ENCODE results near the gene PAX3. TPM values are rescaled to one million over a fixed set of nuclear protein-coding genes. Genes with fewer than 3 reads are reported as not detected.

The PAX3 gene
- total RNA-seq, 1 donor from 2014 or later, result 66.7 TPM

DNA sequence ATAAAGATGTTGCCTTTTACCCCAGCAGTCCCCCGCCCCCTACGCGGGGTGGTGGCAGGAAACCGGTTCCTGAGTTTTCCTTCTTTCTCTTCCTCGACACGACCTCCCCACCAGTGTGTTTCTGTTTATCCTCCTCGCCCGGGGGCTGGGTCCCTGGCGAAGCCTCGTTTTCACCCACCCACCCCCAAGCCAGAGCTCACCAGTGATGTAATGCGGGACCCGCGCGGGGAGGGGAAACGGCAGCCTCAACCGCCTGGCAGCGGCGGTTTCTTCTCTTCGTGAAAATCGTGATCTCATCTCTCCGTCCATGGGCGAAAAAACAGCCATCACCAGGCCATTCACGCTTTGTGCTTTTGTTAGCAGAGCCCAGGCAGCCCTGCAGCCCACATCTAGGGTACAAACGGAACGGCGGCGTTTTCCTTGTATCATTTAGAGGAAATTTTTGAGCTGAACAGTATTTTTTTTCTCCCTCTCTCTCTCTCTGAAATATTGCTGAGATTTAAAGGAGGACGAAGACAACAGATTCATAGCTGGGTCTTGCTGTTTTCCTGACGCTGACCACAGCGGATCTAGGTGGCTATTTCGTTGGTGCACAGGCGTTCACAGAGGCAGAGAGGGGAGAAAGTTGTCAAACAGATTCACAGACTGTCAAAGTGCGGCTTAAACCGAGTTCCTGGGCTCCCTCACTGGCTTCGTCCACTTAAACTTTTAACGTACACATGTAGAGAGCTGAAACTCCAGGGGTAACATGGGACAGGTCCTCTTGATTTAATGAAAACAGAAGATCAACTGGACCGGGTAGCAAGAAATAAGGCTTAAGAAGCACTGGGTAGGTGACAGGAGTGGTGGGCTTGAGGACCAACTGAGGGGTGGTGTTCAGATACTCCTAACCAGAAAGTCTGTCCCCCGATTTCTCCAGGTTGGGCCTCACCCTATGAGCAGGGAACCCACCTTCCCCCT lies 21.9 kb upstream of the PAX3 start:
- DNase-seq (ENCODE audit: extremely low spot score, unreplicated experiment), result no peak
- peak overlapping the region; percentile 91 for H3K4me3 Mint-ChIP-seq
- peak overlapping the region; percentile 83 for H3K27ac Mint-ChIP-seq

DNA sequence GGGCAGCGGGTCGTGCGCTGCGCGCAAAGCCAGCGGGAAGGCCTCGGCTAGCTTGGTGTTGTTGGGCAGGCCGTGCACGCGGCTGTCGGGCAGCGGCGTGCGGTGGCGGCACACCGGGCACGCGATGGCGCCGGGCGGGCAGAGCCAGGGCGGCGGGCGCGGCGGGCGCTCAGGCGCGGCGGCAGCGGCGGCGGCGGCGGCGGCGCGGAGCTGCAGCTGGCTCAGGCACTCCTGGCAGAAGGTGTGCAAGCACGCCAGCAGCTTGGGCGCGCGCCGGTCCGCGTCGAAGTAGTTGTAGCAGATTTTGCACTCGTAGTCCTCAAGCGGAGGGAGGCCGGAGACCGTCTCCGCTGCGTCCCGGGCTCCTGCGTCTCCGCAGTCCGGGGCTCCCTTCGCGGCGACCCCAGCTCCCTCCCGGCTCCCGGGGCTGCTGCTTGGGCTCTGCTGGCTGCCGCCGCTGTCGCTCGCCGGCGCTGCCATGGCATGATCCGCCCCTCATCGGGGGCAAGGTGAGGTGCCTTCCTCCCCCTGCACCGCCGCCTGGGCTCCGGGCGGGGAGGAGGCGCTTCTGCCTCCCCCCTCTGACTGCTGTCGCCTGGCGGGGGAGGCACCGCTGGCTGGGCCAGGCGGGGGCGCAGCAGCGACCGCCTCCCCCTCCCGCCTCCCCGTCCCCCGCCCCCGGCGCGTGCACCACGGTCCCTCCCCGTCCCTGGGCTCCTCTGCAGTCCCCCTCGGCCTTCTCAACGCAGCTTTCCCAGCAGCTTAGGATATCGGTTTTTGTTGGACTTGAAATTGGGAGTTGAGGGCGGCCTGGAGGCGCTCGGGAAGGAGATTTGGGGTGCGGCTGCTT lies 21.0 kb upstream of the PAX3 start:
- peak overlapping the region; percentile 91 for H3K4me3 Mint-ChIP-seq
- H3K27ac Mint-ChIP-seq, result peak overlapping the region; percentile 83
- no peak for DNase-seq (ENCODE audit: extremely low spot score, unreplicated experiment)
- H3K4me1 Mint-ChIP-seq (ENCODE audit: unreplicated experiment), result peaks cover 6% of the 10 kb centered on the region
- H3K27me3 Mint-ChIP-seq, result peaks cover 77% of the 10 kb centered on the region
- H3K9me3 Mint-ChIP-seq, result no peaks in the 10 kb centered on the region
- H3K36me3 Mint-ChIP-seq, result no peaks in the 10 kb centered on the region
- TF ChIP-seq, protein P1, sequence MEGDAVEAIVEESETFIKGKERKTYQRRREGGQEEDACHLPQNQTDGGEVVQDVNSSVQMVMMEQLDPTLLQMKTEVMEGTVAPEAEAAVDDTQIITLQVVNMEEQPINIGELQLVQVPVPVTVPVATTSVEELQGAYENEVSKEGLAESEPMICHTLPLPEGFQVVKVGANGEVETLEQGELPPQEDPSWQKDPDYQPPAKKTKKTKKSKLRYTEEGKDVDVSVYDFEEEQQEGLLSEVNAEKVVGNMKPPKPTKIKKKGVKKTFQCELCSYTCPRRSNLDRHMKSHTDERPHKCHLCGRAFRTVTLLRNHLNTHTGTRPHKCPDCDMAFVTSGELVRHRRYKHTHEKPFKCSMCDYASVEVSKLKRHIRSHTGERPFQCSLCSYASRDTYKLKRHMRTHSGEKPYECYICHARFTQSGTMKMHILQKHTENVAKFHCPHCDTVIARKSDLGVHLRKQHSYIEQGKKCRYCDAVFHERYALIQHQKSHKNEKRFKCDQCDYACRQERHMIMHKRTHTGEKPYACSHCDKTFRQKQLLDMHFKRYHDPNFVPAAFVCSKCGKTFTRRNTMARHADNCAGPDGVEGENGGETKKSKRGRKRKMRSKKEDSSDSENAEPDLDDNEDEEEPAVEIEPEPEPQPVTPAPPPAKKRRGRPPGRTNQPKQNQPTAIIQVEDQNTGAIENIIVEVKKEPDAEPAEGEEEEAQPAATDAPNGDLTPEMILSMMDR (conservative IDR thresholded peaks at IDR 0.05), result no peak

More for the DNA sequence above, 21.9 kb upstream of the PAX3 start:
- peaks cover 6% of the 10 kb centered on the region for H3K4me1 Mint-ChIP-seq (ENCODE audit: unreplicated experiment)
- peaks cover 77% of the 10 kb centered on the region for H3K27me3 Mint-ChIP-seq
- TF ChIP-seq, protein P1 (conservative IDR thresholded peaks at IDR 0.05), result no peak
- no peaks in the 10 kb centered on the region for H3K9me3 Mint-ChIP-seq
- H3K36me3 Mint-ChIP-seq, result no peaks in the 10 kb centered on the region

DNA sequence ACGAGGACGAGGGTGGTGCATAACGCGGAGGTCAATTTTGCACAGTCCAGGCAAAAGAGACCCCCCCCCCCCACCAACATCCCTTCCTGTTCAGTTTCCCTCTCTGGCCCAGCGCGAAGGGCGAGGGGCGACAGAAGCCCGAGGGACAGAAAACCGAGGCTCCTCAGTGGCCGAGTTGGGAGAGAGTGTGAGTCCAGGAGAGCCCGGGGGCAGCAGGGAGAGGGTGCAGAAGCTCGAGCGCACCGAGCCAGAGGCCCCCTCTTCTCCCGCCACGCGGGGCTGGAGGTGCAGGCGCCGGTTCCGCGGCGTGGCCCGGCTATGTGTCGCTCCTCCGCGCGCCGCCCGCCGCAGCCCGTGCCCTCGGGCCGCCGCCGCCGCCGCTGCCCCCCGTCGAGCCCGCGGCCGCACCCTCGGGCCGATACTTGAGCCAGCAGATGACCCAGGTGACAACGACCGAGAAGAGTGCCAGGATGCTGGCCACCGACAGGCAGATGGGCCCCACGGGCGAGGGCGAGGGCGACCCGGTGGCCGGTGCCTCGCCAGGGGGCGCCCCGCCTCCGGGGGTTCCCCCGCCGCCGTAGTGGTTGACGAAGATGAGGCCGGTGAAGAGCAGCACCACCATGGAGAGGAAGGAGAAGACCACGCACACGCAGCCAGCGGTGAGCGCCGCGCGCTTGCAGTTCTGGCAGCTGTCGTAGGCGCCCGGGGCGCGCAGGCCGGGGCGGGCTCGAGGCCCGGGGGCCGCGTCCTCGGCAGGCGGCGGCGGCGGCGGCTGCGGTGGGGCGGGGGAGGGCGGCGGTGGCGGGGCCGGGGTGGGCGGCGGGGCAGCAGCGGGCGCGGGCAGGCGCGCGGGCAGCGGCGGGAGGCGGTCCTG lies 20.2 kb upstream of the PAX3 start:
- H3K9me3 Mint-ChIP-seq, result no peaks in the 10 kb centered on the region
- peaks cover 6% of the 10 kb centered on the region for H3K4me1 Mint-ChIP-seq (ENCODE audit: unreplicated experiment)
- DNase-seq (ENCODE audit: extremely low spot score, unreplicated experiment), result peak; percentile 74
- peaks cover 77% of the 10 kb centered on the region for H3K27me3 Mint-ChIP-seq
- peak overlapping the region; percentile 73 for H3K27ac Mint-ChIP-seq
- TF ChIP-seq, protein P1 (conservative IDR thresholded peaks at IDR 0.05), result peak; percentile 53
- H3K4me3 Mint-ChIP-seq, result peak overlapping the region; percentile 91
- H3K36me3 Mint-ChIP-seq, result no peaks in the 10 kb centered on the region

DNA sequence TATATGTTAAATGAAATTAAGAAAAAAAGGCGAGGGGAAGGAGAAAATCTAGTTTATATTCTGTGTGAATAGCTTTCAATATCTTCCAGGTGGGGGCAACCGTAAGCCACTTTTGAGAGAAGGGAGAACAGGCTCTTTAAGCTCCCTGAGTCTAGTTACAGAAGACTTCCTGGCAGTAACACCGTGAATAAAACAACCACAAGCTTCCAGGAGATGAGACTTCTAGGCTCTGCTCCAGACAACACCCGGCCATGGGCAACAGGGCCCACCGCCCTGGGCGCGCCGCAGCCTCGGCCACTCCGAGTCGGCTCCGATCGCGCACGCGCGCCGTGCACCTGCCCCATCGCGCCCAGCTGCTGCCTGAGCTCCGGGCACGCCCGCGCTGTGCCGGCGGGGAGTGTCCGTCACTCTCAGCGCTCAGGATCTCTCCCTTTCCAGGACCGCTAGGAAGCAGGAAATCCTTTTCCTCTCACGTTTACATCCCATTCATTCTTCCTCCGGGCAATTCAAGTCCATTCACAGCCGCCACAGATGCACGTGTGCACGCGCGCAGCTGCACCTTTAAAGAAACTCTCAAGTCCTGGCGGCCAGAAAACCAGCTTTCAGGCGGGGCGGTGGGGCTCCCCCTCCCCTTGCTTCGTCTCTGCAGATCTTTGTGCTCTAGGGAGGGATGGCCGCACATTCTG lies 19.4 kb upstream of the PAX3 start:
- TF ChIP-seq, protein P1 (conservative IDR thresholded peaks at IDR 0.05), result peak; percentile 66
- Mint-ChIP-seq H3K4me3 (peak overlapping the region; percentile 91), H3K9me3 (no peaks in the 10 kb centered on the region), H3K36me3 (no peaks in the 10 kb centered on the region), H3K27me3 (peaks cover 80% of the 10 kb centered on the region), H3K4me1 (ENCODE audit: unreplicated experiment) (peaks cover 6% of the 10 kb centered on the region), H3K27ac (peak overlapping the region; percentile 73)
- no peak for DNase-seq (ENCODE audit: extremely low spot score, unreplicated experiment)

All from type B pancreatic cell (in vitro differentiated cells).